Raji (cell line): ENCODE measurements around the gene NINJ1.

Experiments used
- POLR2A ChIP-seq: IDR thresholded peaks from 2 replicates; pipeline ENCODE4 v1.6.1; 2011; ENCODE audit warnings: low read depth, low read length, control low read depth; ENCODE audit not compliant: insufficient read depth

NINJ1 gene

DNA sequence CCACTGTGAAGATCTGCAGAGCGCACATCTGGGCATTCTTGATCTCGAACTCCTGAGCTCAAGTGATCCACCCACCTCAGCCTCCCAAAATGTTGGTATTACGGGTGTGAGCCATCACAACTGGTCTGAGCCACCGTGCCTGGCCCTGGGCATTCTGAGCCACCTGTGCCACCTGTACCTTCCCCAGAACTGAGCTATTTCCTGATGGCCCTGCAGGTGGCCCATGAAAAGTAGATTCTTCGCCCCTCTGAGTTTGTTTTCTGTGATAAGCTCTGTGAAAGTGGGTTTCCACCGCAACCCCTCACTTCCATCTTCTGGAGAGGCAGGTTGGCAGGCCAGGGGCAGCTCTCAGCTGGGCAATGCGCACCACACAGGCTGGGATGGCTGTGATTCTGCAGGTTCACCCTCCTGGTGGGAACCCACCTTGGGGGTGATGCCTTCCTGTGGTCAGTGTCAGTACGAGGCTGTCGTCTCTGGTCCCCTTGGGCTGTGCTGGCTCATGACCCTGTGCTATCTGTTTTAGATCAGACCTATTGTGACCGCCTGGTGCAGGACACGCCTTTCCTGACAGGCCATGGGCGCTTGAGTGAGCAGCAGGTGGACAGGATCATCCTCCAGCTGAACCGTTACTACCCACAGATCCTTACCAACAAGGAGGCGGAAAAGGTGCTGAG, 26.8 kb downstream of the NINJ1 start:
- TF ChIP-seq POLR2A = no peak

DNA sequence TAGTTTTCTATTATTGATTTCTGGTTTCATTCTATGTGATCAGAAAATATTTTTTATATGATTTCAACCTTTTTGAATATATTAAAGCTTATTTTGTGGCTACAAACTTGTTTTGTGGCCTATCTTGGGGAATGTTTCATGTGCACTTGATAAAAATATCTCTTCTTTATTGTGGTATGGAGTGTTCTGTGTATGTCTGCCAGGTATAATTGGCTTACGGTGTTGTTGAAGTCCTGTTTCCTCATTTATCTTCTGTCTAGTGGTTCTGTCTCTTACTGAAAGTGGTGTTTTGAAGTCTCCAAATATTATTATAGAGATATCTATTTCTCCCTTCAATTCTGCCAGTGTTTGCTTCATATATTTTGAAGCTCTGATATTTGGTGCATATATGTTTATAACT, 28.4 kb downstream of the NINJ1 start:
- no peak for TF ChIP-seq POLR2A

DNA sequence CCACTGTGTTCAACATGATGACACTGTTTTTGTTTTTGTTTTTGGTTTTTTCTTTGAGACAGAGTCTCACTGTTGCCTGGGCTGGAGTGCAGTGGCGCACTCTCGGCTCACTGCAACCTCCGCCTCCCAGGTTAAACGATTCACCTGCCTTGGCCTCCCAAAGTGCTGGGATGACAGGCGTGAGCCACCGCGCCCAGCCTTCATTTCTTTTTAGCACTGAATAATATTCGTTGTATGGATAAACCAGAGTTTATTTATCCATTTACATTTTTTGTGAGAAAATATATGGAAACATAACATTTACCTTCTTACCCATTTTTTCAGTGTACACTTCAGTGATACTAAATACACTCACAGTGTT, 33.8 kb downstream of the NINJ1 start:
- TF ChIP-seq POLR2A = no peak

DNA sequence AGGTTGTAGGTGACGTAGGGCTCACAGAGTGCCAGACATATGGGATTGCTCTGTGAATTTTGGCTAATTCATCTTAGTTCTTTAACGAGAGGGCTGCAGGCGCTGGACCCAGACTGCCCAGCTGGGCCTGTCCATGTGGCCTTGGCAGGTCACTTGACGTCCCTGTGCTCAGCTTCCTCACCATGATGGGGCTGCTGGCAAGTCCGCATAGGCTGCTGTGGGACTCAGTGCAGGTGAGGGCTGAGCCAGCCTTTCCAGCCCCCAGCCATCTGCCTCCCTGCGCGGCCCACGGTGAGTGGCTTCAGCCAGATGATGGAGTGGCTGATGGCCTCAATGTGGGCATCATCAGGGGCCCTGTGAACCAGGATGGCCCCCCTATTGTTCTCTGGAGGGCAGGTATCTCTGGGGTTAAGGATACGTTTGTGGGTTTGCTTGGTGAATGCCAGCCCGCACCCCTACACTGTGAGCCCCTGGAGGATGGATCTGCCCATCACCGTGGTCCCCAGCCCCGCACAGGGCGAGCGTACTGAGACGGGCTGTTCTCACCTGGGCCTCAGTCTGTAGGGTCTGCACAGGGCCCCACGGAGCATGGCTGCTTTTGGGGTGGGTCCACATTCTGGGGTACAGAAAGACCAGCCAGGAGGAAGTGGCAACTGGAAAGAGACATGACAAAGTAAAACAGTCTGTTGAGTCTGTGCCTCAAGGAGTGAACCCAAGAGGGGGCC, 34.3 kb downstream of the NINJ1 start:
- TF ChIP-seq POLR2A = no peak

DNA sequence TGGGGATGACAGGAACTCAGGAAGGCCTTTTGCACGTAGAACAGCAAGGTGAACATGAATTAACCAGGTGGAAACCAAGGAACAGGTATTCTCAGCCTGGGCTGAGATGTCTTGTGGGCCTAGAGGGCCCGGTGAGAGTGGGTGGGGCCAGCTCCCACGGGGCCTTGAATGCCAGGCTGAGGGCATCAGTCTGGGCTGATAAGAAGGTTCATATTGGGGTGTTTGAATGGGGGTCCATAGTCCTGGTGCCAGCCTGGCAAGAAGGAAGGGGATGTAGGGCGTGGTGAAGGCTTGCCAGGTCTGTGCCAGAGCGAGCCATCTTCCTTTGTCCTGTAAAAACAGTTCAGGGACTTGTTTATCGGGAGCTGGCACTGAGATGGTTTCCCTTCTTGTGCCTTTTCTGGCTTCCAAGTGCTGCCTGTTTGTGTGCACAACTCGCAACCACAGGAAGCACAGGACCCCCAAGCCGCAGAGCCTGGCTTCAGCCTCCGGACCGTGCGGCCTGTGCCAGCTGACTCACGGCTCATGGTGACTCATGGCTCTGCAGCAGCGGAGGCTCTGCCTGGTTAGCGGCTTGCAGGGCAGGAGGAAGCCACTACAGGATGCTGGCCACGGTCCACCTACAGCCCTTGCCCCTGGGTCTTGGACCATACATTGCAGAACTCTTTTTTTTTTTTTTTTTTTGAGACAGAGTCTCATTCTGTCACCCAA, 35.7 kb downstream of the NINJ1 start:
- TF ChIP-seq POLR2A = no peak

DNA sequence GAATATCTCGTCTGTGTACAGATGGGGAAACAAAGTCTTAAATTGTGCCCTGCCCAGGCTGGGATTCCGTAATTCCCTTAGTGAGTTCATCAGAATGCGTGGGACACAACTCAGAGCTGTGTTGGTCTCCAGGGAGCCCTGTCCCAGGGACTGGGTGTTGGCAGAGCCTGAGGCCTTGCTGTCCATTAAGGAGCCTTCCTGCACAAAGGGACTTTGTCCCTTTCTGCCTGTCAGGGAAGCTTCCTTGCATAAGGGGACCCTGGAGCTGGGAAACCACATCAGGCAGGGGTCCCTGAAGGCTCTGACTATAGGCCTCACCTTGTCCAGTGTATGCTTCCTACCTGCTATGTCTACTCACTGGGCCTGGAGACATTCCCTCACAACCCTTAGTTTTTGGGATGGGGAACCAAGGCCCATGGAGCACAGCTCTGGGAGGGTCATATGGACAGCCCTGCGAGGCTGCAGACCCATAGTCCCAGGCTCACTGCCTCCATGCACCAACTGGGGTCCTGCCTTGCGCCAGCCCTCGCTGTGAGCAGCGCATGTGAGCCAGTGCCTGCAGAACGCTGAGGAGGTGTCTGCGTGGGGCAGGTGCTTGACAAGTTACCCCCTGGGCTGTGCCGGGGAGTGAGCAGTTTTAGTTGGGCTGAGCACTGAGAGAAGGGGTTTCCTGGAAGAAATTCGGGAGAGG, 36.4 kb downstream of the NINJ1 start:
- TF ChIP-seq POLR2A = no peak

DNA sequence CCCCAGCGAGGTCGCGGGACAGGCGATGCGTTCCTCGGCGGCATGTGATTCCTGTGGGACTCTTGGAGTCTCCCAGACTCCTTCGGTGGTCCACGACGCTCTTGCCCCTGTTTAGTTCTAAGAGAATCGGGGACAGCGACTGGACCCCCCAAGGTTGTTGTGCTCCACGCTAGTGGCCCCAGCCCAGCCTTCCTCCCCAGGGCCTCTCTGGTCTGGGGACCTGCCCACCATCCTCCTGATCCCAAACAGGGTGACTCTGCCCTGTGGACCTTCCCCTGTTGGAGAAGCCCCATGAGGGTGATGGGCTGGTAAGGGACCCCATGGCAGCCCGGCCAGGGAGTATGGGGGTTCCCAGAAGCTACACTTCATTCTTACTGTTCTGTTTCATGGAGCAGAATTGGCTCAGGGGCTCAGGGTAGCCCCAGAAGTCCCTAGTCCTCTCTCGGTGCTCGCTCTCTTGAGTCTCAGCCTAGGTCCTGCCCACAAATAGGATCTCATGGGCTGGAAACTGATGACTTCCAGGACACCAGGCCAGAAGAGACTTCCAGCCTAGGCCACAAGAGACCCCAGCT, 37.2 kb downstream of the NINJ1 start:
- TF ChIP-seq POLR2A = no peak

DNA sequence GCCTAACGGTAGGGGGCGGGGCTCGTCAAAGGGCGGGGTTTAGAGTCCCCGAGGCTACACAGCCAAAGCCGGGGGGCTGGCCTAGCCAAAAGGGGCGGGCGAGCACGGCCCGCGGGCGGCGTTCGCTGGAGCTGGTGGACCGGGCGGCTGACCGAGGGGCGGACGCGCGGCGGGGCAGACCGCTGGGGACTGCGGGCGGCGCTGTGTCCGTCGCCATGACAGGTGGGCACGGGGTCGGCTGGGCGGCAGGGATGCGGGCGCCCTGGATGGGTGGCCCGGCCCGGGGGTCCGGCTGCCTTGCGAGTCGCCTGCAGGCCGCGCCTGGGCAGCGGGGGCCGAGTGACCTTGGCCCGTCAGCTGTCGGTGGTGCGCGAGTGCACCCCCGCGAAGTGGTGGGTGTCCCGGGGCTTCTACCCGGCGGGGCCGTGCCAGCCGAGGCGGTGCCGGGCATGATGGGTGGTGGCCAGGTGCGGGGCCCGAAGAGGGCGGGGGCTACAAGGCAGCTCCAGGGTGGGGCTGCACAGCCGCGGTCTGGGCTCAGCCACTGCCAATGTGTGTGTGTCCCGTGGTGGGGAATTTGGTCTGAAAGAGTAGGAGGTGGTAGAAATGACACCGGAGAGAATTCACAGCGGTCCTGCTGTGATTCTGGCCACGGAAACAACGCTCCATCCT, 37.8 kb downstream of the NINJ1 start, which contains the start of gene CARD19:
CARD19 (plus strand) TSS at position 87 of the 672 bp plus-strand sequence; CDS start at position 216, 129 bp downstream.
- TF ChIP-seq POLR2A = peak; percentile 60

DNA sequence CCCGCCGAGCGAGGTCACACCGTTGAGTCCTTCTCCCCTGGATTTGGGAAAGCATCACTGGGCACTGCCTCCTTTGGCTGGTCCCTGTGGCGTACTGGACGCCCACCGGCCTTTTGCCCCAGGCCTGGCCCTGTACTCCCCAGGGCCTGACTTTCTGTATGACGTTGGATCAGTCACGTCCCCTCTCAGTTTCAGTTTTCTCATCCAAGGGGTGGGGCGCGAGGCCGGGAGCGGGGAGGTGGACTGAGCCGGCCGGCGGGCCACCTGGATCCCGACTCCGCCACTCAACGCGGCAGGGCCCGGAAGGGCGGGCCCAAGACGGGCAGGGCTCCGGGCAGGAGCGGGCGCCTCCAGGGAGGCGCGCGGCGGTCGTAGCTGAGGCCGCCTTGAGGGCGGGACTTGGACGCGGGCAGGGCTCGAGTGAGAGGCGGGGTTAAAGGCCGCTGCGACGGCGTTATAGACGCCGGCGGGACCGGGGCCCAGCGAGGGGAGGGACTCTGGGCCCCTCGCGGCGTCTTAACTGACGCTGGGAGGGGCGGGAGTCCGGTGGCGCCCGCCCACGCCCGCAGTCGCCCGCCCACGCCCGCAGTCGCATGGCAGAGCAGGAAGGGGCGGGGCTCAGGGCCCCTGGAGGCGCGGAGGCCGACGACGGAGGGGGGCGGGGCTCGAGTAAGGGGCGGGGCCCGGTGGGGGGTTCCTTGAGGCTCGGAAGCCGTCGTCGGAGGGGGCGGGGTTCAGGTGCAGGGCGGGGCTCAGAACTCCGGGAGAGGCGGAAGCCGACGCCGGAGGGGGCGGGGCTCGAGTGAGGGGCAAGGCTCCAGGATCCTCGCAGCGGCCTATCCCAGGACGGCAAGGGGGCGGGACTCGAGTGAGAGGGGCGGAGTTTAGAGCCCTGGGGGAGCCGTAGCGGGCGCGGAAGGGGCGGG, 38.6 kb downstream of the NINJ1 start:
- TF ChIP-seq POLR2A = peak; percentile 56; the same call in 1 of the 2 replicates

DNA sequence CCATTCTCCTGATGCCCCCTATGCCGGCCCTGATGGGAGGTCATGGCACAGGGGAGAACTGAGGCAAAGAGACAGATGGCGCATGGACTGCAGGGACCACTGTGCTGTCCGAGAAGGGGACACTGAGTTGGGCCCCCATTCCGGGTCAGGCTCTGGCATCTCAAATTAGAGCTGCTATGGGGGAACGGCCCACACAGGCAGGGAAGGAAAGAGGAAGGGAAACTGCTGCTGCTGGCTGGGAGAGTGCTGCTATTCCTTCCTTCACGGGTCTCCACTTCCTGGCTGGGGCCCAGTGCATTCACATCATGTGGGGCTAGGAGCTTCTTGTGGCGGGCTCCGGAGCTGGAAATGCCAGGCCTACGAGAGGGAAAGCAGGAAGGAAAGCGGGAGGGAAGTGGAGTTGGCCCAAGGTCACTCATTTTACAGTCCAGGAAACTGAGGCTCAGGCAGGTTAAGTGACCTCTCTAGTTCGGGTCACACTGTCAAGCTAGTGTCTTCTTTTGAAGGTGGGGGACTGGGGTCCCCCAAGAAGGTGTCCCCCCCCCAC, 39.3 kb downstream of the NINJ1 start:
- peak; percentile 26; the same call in 1 of the 2 replicates for TF ChIP-seq POLR2A

DNA sequence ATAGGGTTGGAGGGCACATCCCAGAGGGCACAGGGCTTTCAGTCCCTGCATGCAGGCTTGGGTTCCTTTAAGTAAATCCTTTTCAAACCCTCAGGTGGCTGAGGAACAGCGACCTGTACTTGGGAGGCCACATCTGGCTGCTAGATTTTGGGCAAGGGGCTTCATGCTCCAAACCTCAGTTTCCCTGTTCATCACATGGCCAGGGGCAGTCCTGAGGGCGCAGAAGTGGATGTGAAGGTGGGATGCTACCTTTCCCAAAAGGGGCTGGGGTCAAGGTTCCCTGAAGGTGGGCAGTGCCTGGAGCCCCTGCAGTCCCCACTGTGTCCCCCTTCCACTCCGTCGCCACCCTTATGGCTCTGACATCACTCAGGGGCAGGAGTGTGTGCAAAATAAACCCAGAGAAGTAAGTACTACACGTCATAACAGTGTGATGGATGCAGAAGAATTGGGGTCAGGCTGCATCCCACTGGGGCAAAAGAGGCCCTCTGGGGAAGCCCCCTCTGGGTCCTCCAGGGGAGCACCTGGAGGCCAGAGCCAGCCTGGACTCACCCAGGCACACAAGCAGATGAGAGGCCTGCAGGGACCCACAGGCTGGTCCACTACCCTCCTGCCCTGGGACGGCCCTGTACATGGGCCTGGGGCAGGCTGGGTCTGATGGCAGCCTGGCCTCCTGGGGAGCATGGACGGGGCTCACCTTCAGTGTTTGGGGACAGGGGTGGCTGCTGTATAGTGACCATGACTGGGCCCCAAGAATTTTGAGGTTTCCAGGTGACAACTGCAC, 40.0 kb downstream of the NINJ1 start:
- TF ChIP-seq POLR2A = no peak

DNA sequence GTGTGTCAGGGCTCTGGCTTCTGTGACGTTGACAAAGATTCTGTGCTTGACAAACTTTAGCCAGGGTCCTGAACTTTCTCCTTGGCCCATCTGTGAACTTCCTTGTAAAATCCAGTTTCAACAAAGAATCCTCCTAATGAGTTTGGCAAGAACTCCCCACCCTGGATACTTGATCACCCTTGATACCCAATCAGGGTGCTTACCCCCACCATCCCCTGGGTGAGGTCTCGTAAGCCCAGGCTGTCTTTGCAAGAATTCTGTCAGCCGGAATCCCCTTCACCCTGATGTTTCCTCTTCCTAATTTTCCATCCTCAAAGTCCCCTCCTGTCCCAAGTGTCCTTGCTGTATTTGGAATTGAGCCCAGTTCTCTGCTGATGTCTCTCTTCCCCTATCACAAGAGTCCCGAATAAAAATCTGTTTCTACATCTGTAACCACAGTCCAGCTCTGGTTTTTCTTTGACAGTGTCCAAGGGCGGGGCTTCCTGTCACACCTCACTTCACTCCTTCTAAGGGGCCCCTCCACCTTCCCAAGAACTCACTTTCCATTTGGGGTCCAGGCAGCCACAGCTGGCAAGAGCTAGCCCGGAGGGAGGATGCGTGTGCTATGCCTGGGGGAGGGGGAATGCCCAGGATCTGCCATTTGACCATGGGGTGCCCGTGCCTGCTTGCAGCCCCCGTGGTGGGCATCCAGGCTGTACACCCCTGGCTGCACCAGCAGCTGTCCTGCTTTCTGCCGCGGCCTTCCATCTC, 40.7 kb downstream of the NINJ1 start:
- no peak for TF ChIP-seq POLR2A
